Measurements from ENCODE around the gene HECW1.

Gene HECW1

DNA sequence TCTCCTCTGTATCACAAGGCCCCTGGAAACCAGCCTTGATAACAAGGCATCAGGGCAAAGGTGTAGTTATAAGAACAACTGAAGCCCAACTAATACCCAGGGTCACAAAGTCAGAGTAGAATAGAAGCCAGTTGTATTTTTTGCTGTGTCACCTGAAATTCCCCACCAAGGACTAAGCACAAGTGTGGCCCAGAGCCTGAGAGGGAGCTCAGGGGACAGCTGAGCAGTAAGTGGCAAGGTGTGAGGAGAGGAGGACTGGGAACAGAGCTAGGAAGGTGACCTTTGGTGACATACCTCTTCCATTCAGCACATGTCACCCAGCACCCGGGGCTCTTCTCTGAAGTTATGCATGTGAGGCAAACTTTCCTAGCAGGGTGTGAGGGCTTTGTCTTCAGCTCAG, 179.9 kb downstream of the HECW1 start:
- H3K27ac ChIP-seq, result no peak overlapping the region
- H3K4me3 ChIP-seq (ENCODE audit: low read depth, low read length), result no peak overlapping the region
- DNase-seq, result no peak
- in situ Hi-C loops (cut with HindIII; ENCODE audit: low pct_ligation_motif_present, low sequenced_read_pairs), result no loop called here
- H3K36me3 ChIP-seq (replicated peaks), result no peaks in the 10 kb centered on the region
- TF ChIP-seq, protein P1, sequence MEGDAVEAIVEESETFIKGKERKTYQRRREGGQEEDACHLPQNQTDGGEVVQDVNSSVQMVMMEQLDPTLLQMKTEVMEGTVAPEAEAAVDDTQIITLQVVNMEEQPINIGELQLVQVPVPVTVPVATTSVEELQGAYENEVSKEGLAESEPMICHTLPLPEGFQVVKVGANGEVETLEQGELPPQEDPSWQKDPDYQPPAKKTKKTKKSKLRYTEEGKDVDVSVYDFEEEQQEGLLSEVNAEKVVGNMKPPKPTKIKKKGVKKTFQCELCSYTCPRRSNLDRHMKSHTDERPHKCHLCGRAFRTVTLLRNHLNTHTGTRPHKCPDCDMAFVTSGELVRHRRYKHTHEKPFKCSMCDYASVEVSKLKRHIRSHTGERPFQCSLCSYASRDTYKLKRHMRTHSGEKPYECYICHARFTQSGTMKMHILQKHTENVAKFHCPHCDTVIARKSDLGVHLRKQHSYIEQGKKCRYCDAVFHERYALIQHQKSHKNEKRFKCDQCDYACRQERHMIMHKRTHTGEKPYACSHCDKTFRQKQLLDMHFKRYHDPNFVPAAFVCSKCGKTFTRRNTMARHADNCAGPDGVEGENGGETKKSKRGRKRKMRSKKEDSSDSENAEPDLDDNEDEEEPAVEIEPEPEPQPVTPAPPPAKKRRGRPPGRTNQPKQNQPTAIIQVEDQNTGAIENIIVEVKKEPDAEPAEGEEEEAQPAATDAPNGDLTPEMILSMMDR (IDR thresholded peaks at IDR 0.05; ENCODE audit: low read depth, low read length, missing control alignments), result no peak
- no peaks in the 10 kb centered on the region for H3K27me3 ChIP-seq (replicated peaks)

DNA sequence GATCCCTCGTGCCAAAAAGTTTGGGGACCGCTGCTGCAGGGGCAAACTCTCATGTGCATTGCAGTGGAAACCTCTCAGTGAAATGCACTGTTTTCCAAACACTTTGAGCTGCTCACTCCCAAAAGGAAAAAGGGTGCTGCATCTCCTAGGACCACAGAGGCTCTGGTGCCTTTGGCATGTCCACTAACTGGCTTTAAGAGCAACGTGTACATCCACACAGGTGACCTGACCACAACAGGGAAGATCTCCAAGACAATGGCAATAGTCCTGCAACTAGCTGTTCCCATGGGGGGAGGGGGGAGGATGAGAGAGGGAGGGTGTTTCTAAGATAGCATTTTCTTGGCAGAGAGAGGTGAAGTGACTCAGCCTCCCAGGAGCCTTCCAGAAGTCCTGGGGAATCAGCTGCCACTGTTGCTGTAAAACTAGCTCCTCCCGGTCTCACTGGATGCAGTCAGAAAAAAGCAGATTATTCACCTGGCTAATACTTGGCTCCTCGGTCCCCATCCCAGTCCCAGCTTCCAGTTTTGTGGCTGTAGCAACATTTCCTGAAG, 181.7 kb downstream of the HECW1 start:
- DNase-seq, result peak; percentile 88

DNA sequence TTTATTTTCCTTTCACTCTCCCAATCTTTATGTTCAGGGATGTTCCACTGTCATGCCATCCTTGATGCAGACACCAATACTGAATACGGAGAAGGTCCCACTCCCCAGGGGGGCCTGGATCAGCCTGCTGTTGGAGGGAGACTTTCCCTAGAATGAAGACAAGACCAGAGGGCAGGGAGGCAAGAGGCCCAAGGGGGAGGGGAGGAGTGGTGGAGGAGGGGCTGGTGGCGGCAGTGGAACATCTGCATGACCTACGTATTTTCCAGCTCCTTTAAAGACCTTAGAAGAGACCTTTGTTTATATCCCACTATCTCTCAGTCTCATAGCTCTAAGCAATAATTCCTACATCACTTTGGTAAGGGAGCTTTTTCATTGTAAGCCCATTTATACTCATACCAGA, 183.0 kb downstream of the HECW1 start:
- in situ Hi-C loops (cut with HindIII; ENCODE audit: low pct_ligation_motif_present, low sequenced_read_pairs), result no loop called here

More for the DNA sequence above, 181.7 kb downstream of the HECW1 start:
- TF ChIP-seq, protein P1 (IDR thresholded peaks at IDR 0.05; ENCODE audit: low read depth, low read length, missing control alignments), result no peak
- in situ Hi-C loops (cut with HindIII; ENCODE audit: low pct_ligation_motif_present, low sequenced_read_pairs), result no loop called here
- no peaks in the 10 kb centered on the region for H3K36me3 ChIP-seq (replicated peaks)
- H3K27ac ChIP-seq, result no peak overlapping the region
- no peak overlapping the region for H3K4me3 ChIP-seq (ENCODE audit: low read depth, low read length)
- H3K27me3 ChIP-seq (replicated peaks), result no peaks in the 10 kb centered on the region

DNA sequence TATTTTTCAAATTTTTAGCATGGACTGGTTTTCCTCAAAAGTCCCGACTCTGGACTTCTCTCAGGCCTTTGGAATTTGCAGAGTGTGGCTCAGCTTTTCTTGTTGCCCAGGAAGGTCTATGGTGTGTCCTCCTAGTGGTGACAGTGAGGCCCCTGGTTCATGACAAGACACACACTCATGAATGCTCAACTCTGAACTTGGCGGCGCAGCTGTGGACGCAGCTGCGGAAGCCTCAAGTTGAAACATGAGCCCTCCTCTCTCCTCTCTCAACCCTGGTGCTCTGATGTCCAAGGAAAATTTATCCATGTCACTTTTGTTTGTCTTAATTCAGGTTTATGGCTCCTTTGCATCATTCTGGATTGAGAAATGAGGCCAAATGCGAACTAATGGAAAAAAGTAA, 183.9 kb downstream of the HECW1 start:
- TF ChIP-seq, protein P1 (IDR thresholded peaks at IDR 0.05; ENCODE audit: low read depth, low read length, missing control alignments), result peak; percentile 45
- in situ Hi-C loops (cut with HindIII; ENCODE audit: low pct_ligation_motif_present, low sequenced_read_pairs), result no loop called here

More for the DNA sequence above, 183.0 kb downstream of the HECW1 start:
- no peak overlapping the region for H3K4me3 ChIP-seq (ENCODE audit: low read depth, low read length)
- H3K36me3 ChIP-seq (replicated peaks), result no peaks in the 10 kb centered on the region
- no peak overlapping the region for H3K27ac ChIP-seq
- no peak for DNase-seq
- no peaks in the 10 kb centered on the region for H3K27me3 ChIP-seq (replicated peaks)
- TF ChIP-seq, protein P1 (IDR thresholded peaks at IDR 0.05; ENCODE audit: low read depth, low read length, missing control alignments), result no peak

DNA sequence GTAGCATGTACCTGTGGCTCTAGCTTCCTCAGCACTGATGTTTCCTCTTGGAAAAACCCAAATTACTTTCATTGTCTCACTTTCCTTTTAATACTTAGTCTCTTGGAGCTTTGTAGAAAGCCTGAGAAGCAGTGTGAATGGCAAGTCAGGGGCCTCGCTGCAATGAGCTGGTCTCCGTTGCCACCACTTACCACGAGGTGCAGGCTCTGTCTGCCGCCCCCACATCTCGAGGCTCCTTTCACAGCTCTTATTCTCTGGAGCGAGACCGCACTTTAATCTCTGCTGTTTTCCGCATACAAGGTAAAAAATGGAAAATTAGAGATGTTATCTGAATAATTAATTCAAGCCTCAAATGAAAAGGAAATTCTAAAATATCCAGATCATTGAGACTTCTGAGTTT, 186.2 kb downstream of the HECW1 start:
- Histone ChIP-seq H3K4me3 (ENCODE audit: low read depth, low read length) (no peak overlapping the region), H3K27me3 (replicated peaks) (no peaks in the 10 kb centered on the region), H3K36me3 (replicated peaks) (no peaks in the 10 kb centered on the region), H3K27ac (no peak overlapping the region)
- TF ChIP-seq, protein P1 (IDR thresholded peaks at IDR 0.05; ENCODE audit: low read depth, low read length, missing control alignments), result no peak
- in situ Hi-C loops (cut with HindIII; ENCODE audit: low pct_ligation_motif_present, low sequenced_read_pairs), result no loop called here
- no peak for DNase-seq

More for the DNA sequence above, 183.9 kb downstream of the HECW1 start:
- no peaks in the 10 kb centered on the region for H3K27me3 ChIP-seq (replicated peaks)
- no peaks in the 10 kb centered on the region for H3K36me3 ChIP-seq (replicated peaks)
- H3K4me3 ChIP-seq (ENCODE audit: low read depth, low read length), result no peak overlapping the region
- no peak for DNase-seq
- H3K27ac ChIP-seq, result no peak overlapping the region

DNA sequence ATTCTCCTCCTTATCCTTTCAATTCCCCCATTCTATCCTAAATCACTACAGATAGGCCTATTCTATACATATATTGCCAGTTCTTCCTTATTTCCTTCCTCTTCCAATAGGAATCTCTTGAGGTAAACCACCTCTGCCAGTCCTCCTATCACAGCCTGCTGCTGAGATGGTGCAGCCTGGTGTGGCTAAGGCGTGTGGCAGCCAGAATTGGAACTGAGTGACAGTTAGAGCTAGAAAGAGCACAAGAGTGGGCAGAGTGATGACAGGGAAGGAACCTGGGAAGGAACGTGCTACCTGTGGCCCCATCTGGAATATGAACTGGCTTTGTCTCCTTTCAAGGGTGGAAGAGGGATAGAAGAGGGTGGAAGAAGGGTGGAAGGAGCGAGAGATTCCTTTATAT, 187.7 kb downstream of the HECW1 start:
- no peak for DNase-seq
- Histone ChIP-seq H3K27ac (no peak overlapping the region), H3K36me3 (replicated peaks) (no peaks in the 10 kb centered on the region), H3K27me3 (replicated peaks) (no peaks in the 10 kb centered on the region), H3K4me3 (ENCODE audit: low read depth, low read length) (no peak overlapping the region)
- TF ChIP-seq, protein P1 (IDR thresholded peaks at IDR 0.05; ENCODE audit: low read depth, low read length, missing control alignments), result no peak
- in situ Hi-C loops (cut with HindIII; ENCODE audit: low pct_ligation_motif_present, low sequenced_read_pairs), result no loop called here

Data from brain microvascular endothelial cell (primary cell).